ENCODE results near the gene ULK3. TPM values are rescaled to one million over a fixed set of nuclear protein-coding genes. Genes with fewer than 3 reads are reported as not detected.

Gene ULK3
- total and polyA plus RNA-seq, 10 of the 15 experiments (the other 5 are each of a cell fraction or from before 2014, with no cell fraction given): 0.64 to 38.8 (median 27.1) TPM

GRCh38 chr15:74866090-74866489 is 23.1 kb upstream of the ULK3 start (continued):
- no peak for TF ChIP-seq SIN3A (IDR thresholded peaks at IDR 0.05; ENCODE audit: low read depth, low read length)
- no peak for TF ChIP-seq CREB1 (IDR thresholded peaks at IDR 0.05; ENCODE audit: low read depth)

- in situ Hi-C loops (cut with MboI) (no loop called here), intact Hi-C loops (cut with micrococcal nuclease; ENCODE audit: unreplicated experiment) (no loop called here)
- Histone ChIP-seq H3K36me3 (ENCODE audit: control insufficient read depth in 2 of 2, insufficient read depth in 2 of 2, low read length in 1 of 2) (peaks cover 2 to 19% of the 10 kb centered on the region in 2 experiments; a peak in 3 of 4 replicates), H3K4me2 (ENCODE audit: control insufficient read depth, insufficient read depth) (no peak overlapping the region), H3K9me3 (replicated peaks; ENCODE audit: control insufficient read depth, insufficient read depth, low read length) (peaks cover 12% of the 10 kb centered on the region), H2AFZ (ENCODE audit: control insufficient read depth, low read depth, low read length) (no peak overlapping the region), H3K79me2 (ENCODE audit: control insufficient read depth, insufficient read depth, low read length) (peaks cover 62% of the 10 kb centered on the region), H3K4me3 (no peak overlapping the region), H4K20me1 (ENCODE audit: control insufficient read depth, insufficient read depth) (peaks cover 3% of the 10 kb centered on the region; the same call in 1 of the 2 replicates), H3K27ac (ENCODE audit: control insufficient read depth, insufficient read depth) (no peak overlapping the region), H3K27me3 (replicated peaks in 1 of 2; ENCODE audit: control insufficient read depth in 2 of 2, insufficient read depth in 2 of 2, low read length in 1 of 2) (no peaks in the 10 kb centered on the region), H3K4me1 (ENCODE audit: control insufficient read depth, insufficient read depth, low read length) (peaks cover 28% of the 10 kb centered on the region), H3K9ac (ENCODE audit: control insufficient read depth, insufficient read depth, low read length) (no peak overlapping the region)
- POLR2A ChIA-PET: interaction anchor here (0.7 kb wide), 1 partner anchor 41 kb away, joined by 5 read pairs; no protein-coding TSS in a partner anchor
- no TSS peak for BruUV-seq (replicated peaks)
- 100% methylated on average over 2 of the region's 2 CpGs for WGBS (ENCODE audit: insufficient coverage, insufficient replicate concordance, low lambda C conversion rate, missing lambda C conversion rate)
- TF ChIP-seq ZSCAN29 (IDR thresholded peaks at IDR 0.05) (no peak), KLF5 (IDR thresholded peaks at IDR 0.05; ENCODE audit: partially characterized antibody) (no peak), MYB (IDR thresholded peaks at IDR 0.05; ENCODE audit: borderline replicate concordance, low read depth, low read length) (no peak), ZNF687 (IDR thresholded peaks at IDR 0.05) (no peak), EZH2 (IDR thresholded peaks at IDR 0.05; ENCODE audit: borderline replicate concordance, control insufficient read depth, low read depth, low read length) (no peak), E2F8 (IDR thresholded peaks at IDR 0.05; ENCODE audit: low read depth, partially characterized antibody) (no peak), RBBP5 (conservative IDR thresholded peaks at IDR 0.05) (no peak), MTA3 (IDR thresholded peaks at IDR 0.05; ENCODE audit: borderline replicate concordance, low read length) (no peak), GABPA (IDR thresholded peaks at IDR 0.05; ENCODE audit: low read depth) (no peak), BCL11A (IDR thresholded peaks at IDR 0.05; ENCODE audit: low read depth, low read length) (no peak)
- RAD21 ChIA-PET (ENCODE audit: unreplicated experiment): interaction anchor here (1.0 kb wide), 1 partner anchor 37 kb away, joined by 4 read pairs; no protein-coding TSS in a partner anchor
- DNase-seq (ENCODE audit: low read depth, low spot score): no peak
- no peak for FAIRE-seq
- ATAC-seq: no peak
- SMC1A ChIA-PET (ENCODE audit: uncharacterized antibody, unreplicated experiment): interaction anchor here (0.9 kb wide), 1 partner anchor 36 kb away, joined by 3 read pairs; no protein-coding TSS in a partner anchor
- CTCF ChIA-PET: interaction anchor here (0.7 to 11.2 kb wide), 3 partner anchors 35 to 94 kb away, joined by 3 to 129 read pairs (median 4); no protein-coding TSS in a partner anchor
Measured at GRCh38 chr15:74865316-74865715, 22.4 kb upstream of the ULK3 start.

Data from GM12878 (cell line).